GM23248 (cell line): ENCODE data around the gene QSOX2. TPM values are rescaled to one million over a fixed set of nuclear protein-coding genes. Genes with fewer than 3 reads are reported as not detected.
"Not testable (repeated sequence)": the region's sequence is repeated elsewhere in the genome, so short reads cannot be mapped to it uniquely, and the experiment has no call there.

Source experiments
- DNase-seq: peaks from one replicate; pipeline ENCODE4 v3.0.0-alpha.2; 2015
- H2AFZ ChIP-seq: fragments of 200-600 bp; sonication (generic); 2 replicates; pipeline ENCODE4 v1.6.1; 2016; ENCODE audit warnings: antibody characterized with exemption
- H3F3A ChIP-seq: fragments of 200-600 bp; sonication (generic); 2 replicates; pipeline ENCODE4 v1.6.1; 2016; ENCODE audit warnings: mild to moderate bottlenecking, antibody characterized with exemption, mixed run types; ENCODE audit not compliant: insufficient read depth
- H3K27ac ChIP-seq: fragments of 200-600 bp; sonication (generic); 2 replicates; pipeline ENCODE4 v1.5.1; 2016; ENCODE audit warnings: mild to moderate bottlenecking
- H3K27me3 ChIP-seq: fragments of 200-600 bp; sonication (generic); replicated peaks from 2 replicates; pipeline ENCODE4 v1.6.1; 2016; ENCODE audit warnings: mild to moderate bottlenecking; ENCODE audit not compliant: insufficient read depth
- H3K36me3 ChIP-seq: fragments of 200-600 bp; sonication (generic); 2 replicates; pipeline ENCODE4 v1.6.1; 2016; ENCODE audit warnings: low read depth, mild to moderate bottlenecking
- H3K4me1 ChIP-seq: fragments of 200-600 bp; sonication (generic); 2 replicates; pipeline ENCODE4 v1.6.1; 2016; ENCODE audit warnings: mild to moderate bottlenecking; ENCODE audit not compliant: insufficient read depth
- H3K4me2 ChIP-seq: fragments of 200-600 bp; sonication (generic); one replicate; pipeline ENCODE4 v1.6.1; 2016; ENCODE audit warnings: mild to moderate bottlenecking; ENCODE audit not compliant: unreplicated experiment
- H3K4me3 ChIP-seq: fragments of 200-600 bp; sonication (generic); 2 replicates; pipeline ENCODE4 v1.5.1; 2016; ENCODE audit warnings: mild to moderate bottlenecking
- H3K79me2 ChIP-seq: fragments of 200-600 bp; sonication (generic); 2 replicates; pipeline ENCODE4 v1.6.1; 2016; ENCODE audit warnings: mild to moderate bottlenecking; ENCODE audit not compliant: insufficient read depth
- H3K9ac ChIP-seq: fragments of 200-600 bp; sonication (generic); 2 replicates; pipeline ENCODE4 v1.6.1; 2016; ENCODE audit warnings: mild to moderate bottlenecking
- H3K9me2 ChIP-seq: fragments of 200-600 bp; sonication (generic); 2 replicates; pipeline ENCODE4 v1.6.1; 2016; ENCODE audit warnings: mixed run types, mild to moderate bottlenecking, moderate library complexity; ENCODE audit not compliant: insufficient read depth
- H3K9me3 ChIP-seq: fragments of 200-600 bp; sonication (generic); one replicate; pipeline ENCODE4 v1.6.1; 2017; ENCODE audit warnings: low read depth
- H4K20me1 ChIP-seq: fragments of 200-600 bp; sonication (generic); 2 replicates; pipeline ENCODE4 v1.6.0; 2016; ENCODE audit not compliant: insufficient read depth
- EZH2 ChIP-seq: fragments of 200-600 bp; sonication (generic); IDR thresholded peaks from 2 replicates; pipeline ENCODE4 v1.6.1; 2018; ENCODE audit warnings: antibody characterized with exemption, mild to moderate bottlenecking; ENCODE audit not compliant: insufficient read depth, poor library complexity, severe bottlenecking
- EZH2phosphoT487 ChIP-seq: fragments of 200-600 bp; sonication (generic); IDR thresholded peaks from 2 replicates; pipeline ENCODE4 v1.6.1; 2018; ENCODE audit warnings: antibody characterized with exemption, moderate library complexity, mild to moderate bottlenecking, low read depth; ENCODE audit not compliant: insufficient read depth
- WGBS, 2 experiments: methylation state at CpG; one replicate each; pipeline ENCODE4 v1.1.6; 2015 to 2017; ENCODE audit warnings: low lambda C conversion rate in 2 of 2, low coverage in 1 of 2; ENCODE audit errors: missing lambda C conversion rate in 2 of 2; 5-methylcytosine and 5-hydroxymethylcytosine counted together
- in situ Hi-C: fragments of 300-500 bp; cut with MboI; formaldehyde crosslinking; loops from 2 replicates; pipeline ENCODE4 v1.15.0; 2020
- polyA plus RNA-seq: library from polyadenylated mRNA; unstranded; fragments of >200 nt; fragmentation: Nextera tagmentation; extraction: Ambion mirVana; gene quantifications from 2 replicates; pipeline ENCODE4 v1.2.1, GENCODE V29; 2016
- total RNA-seq: library from RNA; depleted of rRNA; stranded (reverse); fragments of >200 nt; shearing (Covaris generic); gene quantifications from 2 replicates; pipeline ENCODE4 v1.2.3, GENCODE V29; 2014

QSOX2 gene
- total and polyA plus RNA-seq, 2 experiments from 2014 or later: 1.9 to 11.7 TPM

DNA sequence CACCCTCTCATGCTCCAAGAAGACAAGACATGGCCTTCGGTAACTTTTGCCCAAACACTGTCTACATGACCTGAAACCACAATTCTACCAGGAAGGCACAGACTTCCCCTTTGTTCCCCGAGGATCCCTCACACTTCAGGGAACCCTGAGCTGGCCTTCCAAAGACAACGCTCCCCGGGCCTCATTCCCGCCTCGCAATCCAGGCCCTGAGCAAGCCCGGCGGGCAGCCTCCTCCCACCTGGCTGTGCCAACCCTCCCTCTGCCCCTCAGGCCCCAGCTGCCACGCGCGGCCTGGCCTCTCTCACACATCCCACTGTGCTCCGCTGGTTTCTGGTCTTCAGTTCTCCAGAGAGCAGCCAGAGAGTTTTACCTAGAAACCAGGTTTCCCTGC lies 7.3 kb downstream of the QSOX2 start:
- no peaks in the 10 kb centered on the region for H3K36me3 ChIP-seq
- H4K20me1 ChIP-seq: no peaks in the 10 kb centered on the region
- no peaks in the 10 kb centered on the region for H3F3A ChIP-seq
- in situ Hi-C loops: no loop called here
- H3K4me1 ChIP-seq: no peaks in the 10 kb centered on the region
- no peak overlapping the region for H2AFZ ChIP-seq
- no peaks in the 10 kb centered on the region for H3K27me3 ChIP-seq
- H3K9ac ChIP-seq: no peak overlapping the region
- H3K9me3 ChIP-seq: no peaks in the 10 kb centered on the region
- H3K27ac ChIP-seq: no peak overlapping the region
- H3K9me2 ChIP-seq: no peaks in the 10 kb centered on the region
- H3K79me2 ChIP-seq: peaks cover 32% of the 10 kb centered on the region
- DNase-seq: no peak
- 79 to 81% methylated on average over 10 to 12 of the region's 12 CpGs for WGBS, 2 experiments
- H3K4me2 ChIP-seq: no peak overlapping the region
- no peak overlapping the region for H3K4me3 ChIP-seq
- no peak for TF ChIP-seq EZH2phosphoT487

GRCh38 chr9:136237486-136238341 lies 7.9 kb downstream of the QSOX2 start:
- Histone ChIP-seq H3K4me1 (no peaks in the 10 kb centered on the region), H3K9me3 (no peaks in the 10 kb centered on the region), H3K27me3 (no peaks in the 10 kb centered on the region), H3K9me2 (no peaks in the 10 kb centered on the region), H4K20me1 (no peaks in the 10 kb centered on the region), H3K4me2 (no peak overlapping the region), H3K27ac (no peak overlapping the region), H3K36me3 (no peaks in the 10 kb centered on the region), H3F3A (no peaks in the 10 kb centered on the region), H2AFZ (no peak overlapping the region), H3K79me2 (peaks cover 26% of the 10 kb centered on the region), H3K9ac (no peak overlapping the region), H3K4me3 (no peak overlapping the region)
- no peak for DNase-seq
- TF ChIP-seq EZH2 (no peak), EZH2phosphoT487 (no peak)
- WGBS, 2 experiments: 92 to 95% methylated on average over 26 to 30 of the region's 32 CpGs
- in situ Hi-C loops: no loop called here

DNA sequence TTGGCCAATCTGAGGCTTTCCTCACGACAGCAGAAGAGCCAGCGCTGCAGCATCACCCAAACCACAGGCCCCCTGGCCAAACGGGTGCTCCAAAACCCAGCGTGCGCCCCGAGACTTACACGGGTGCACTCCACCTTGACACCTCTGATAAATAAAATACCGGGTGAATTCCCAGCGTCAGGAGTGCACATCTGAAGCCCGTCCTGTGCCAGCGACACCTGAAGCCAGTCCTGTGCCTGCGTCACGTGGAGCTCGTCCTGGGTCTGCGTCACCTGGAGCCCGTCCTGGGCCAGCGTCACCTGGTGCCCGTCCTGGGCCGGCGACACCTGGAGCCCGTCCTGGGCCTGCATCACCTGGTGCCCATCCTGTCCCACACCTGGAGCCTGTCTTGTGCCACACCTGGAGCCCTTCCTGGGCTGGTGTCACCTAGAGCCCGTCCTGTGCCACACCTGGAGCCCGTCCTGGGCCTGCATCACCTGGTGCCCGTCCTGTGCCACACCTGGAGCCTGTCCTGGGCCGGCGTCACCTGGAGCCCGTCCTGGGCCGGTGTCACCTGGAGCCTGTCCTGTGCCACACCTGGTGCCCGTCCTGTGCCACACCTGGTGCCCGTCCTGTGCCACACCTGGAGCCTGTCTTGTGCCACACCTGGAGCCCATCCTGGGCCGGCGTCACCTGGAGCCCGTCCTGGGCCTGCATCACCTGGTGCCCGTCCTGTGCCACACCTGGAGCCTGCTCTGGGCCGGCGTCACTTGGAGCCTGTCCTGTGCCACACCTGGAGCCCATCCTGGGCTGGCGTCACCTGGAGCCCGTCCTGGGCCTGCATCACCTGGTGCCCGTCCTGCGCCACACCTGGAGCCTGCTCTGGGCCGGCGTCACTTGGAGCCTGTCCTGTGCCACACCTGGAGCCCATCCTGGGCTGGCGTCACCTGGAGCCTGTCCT lies 8.9 kb downstream of the QSOX2 start:
- H4K20me1 ChIP-seq, H3K9me2 ChIP-seq, H3K4me3 ChIP-seq, H3K27me3 ChIP-seq, H3K9ac ChIP-seq, H3F3A ChIP-seq, H2AFZ ChIP-seq, H3K27ac ChIP-seq, H3K4me2 ChIP-seq, DNase-seq, in situ Hi-C loops, H3K36me3 ChIP-seq, H3K9me3 ChIP-seq, H3K4me1 ChIP-seq: not testable (repeated sequence)
- H3K79me2 ChIP-seq: peaks cover 17% of the 10 kb centered on the region
- 95 to 97% methylated on average over 30 to 38 of the region's 43 CpGs for WGBS, 2 experiments

DNA sequence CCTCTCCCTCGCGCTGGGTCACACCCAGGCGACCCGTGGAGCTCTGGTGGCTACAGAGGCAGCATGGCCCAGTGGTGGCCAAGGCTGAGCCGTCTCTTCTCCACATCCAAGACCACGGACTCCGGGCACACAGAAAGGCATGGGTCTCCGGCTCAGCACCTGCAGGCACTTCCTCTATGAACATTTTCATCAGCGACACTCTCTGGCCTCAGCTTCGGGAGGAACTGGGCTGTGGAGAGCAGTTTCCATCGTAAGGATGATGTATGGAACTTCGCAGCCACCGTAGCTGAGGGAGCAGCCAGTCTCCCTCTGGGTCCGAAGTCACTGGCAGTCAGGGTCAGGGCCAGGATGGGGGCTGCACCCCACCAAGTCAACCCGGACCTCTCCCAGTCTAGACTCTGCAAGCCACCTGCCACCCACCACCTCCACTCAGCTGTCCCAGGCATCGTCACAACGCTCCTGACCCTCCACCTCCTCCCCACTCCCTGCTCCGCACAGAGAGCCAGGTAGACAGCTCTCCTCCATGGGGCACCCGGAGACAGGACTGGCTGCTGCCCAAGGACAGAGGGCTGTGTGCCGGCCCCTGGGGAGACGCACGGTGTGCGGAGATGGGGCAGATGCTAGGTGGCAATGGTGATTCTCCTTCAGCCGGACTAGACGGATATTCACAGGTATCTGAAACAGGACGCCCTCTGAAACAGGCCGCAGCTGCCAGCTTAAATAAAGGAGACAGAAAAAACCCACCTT lies 9.7 kb downstream of the QSOX2 start:
- no peaks in the 10 kb centered on the region for H3K9me2 ChIP-seq
- H3K9ac ChIP-seq: no peak overlapping the region
- no peak overlapping the region for H3K4me3 ChIP-seq
- WGBS, 2 experiments: 91% methylated on average over 27 of the region's 27 CpGs
- in situ Hi-C loops: no loop called here
- no peaks in the 10 kb centered on the region for H3F3A ChIP-seq
- no peaks in the 10 kb centered on the region for H4K20me1 ChIP-seq
- no peaks in the 10 kb centered on the region for H3K9me3 ChIP-seq
- no peaks in the 10 kb centered on the region for H3K36me3 ChIP-seq
- no peaks in the 10 kb centered on the region for H3K27me3 ChIP-seq
- H2AFZ ChIP-seq: no peak overlapping the region
- no peak overlapping the region for H3K27ac ChIP-seq
- TF ChIP-seq EZH2 (no peak), EZH2phosphoT487 (no peak)
- H3K79me2 ChIP-seq: peaks cover 8% of the 10 kb centered on the region; the same call in 1 of the 2 replicates
- H3K4me2 ChIP-seq: no peak overlapping the region
- DNase-seq: no peak
- H3K4me1 ChIP-seq: no peaks in the 10 kb centered on the region
